ENCODE measurements around the gene PC. TPM values are rescaled to one million over a fixed set of nuclear protein-coding genes. Genes with fewer than 3 reads are reported as not detected.

The PC gene
- polyA plus RNA-seq, 1 of the 3 experiments (the other 2 are of a cell fraction) = 9.7 TPM

DNA sequence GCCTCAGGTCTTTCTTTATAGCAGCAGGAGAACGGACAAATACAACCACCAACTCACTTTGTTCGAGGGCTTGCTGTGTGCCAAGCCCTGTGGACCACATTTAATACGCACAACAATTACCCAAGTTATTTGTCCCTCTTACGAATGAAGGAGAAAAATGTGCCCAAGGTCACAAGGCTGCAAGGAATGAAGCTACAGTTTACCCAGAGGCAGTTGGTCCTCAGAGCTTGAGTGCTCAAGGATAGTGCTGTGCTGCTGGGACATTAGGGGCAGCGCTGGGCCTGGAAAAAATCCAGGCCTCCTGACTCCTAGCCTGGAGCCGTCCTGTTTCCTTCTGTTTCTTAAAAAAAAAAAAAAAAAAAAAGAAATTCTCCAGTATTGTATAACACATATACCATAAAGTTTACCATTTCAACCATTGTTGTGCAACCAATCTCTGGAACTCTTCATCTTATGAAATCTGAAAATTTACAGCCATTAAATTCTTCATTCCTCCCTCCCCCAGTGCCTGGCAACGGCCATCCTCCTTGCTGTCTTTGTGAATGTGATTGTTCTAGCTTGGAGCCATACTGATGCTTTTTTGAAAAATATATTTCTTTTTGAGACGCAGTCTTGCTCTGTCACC is 15.9 kb upstream of the PC start:
- POLR2A ChIA-PET = no interaction called here
- CTCF ChIA-PET = interaction anchor here (0.7 to 4.5 kb wide), 7 partner anchors 12 to 279 kb away, joined by 3 to 54 read pairs (median 34); partner anchors contain the start of genes PC and RCE1
- H3K4me2 ChIP-seq = no peak overlapping the region; the same call in 1 of the 2 replicates
- no peak overlapping the region for H3K4me3 ChIP-seq (ENCODE audit: low read depth in 2 of 2, low read length in 1 of 2)
- peaks cover 27% of the 10 kb centered on the region for H3F3A ChIP-seq (replicated peaks; ENCODE audit: insufficient read depth)
- no peak for DNase-seq
- no peaks in the 10 kb centered on the region for H3K79me2 ChIP-seq (ENCODE audit: insufficient read depth)
- no peaks in the 10 kb centered on the region for H3K9me3 ChIP-seq
- TF ChIP-seq, protein P1, sequence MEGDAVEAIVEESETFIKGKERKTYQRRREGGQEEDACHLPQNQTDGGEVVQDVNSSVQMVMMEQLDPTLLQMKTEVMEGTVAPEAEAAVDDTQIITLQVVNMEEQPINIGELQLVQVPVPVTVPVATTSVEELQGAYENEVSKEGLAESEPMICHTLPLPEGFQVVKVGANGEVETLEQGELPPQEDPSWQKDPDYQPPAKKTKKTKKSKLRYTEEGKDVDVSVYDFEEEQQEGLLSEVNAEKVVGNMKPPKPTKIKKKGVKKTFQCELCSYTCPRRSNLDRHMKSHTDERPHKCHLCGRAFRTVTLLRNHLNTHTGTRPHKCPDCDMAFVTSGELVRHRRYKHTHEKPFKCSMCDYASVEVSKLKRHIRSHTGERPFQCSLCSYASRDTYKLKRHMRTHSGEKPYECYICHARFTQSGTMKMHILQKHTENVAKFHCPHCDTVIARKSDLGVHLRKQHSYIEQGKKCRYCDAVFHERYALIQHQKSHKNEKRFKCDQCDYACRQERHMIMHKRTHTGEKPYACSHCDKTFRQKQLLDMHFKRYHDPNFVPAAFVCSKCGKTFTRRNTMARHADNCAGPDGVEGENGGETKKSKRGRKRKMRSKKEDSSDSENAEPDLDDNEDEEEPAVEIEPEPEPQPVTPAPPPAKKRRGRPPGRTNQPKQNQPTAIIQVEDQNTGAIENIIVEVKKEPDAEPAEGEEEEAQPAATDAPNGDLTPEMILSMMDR (IDR thresholded peaks at IDR 0.05) = no peak
- TF ChIP-seq YY1 (IDR thresholded peaks at IDR 0.05; ENCODE audit: low read depth) (no peak), GATA2 (CRISPR knock-in tag; IDR thresholded peaks at IDR 0.05) (no peak), NFIC (IDR thresholded peaks at IDR 0.05; ENCODE audit: borderline replicate concordance) (no peak), RCOR1 (IDR thresholded peaks at IDR 0.05; ENCODE audit: low read length) (no peak), RFX5 (IDR thresholded peaks at IDR 0.05; ENCODE audit: low read length) (no peak), EZH2phosphoT487 (IDR thresholded peaks at IDR 0.05; ENCODE audit: borderline replicate concordance, low read depth) (no peak), TCF12 (IDR thresholded peaks at IDR 0.05) (no peak), NRF1 (IDR thresholded peaks at IDR 0.05; ENCODE audit: low read depth, low read length) (no peak), MEF2A (IDR thresholded peaks at IDR 0.05; ENCODE audit: borderline replicate concordance, low read depth) (no peak), FOSL2 (IDR thresholded peaks at IDR 0.05; ENCODE audit: borderline replicate concordance, low read depth) (no peak), FOXM1 (IDR thresholded peaks at IDR 0.05; ENCODE audit: low read depth) (no peak), EP300 (IDR thresholded peaks at IDR 0.05; ENCODE audit: borderline replicate concordance in 1 of 2, low read depth in 1 of 2, low read length in 1 of 2) (no peak)
- TF ChIP-seq, protein P2, sequence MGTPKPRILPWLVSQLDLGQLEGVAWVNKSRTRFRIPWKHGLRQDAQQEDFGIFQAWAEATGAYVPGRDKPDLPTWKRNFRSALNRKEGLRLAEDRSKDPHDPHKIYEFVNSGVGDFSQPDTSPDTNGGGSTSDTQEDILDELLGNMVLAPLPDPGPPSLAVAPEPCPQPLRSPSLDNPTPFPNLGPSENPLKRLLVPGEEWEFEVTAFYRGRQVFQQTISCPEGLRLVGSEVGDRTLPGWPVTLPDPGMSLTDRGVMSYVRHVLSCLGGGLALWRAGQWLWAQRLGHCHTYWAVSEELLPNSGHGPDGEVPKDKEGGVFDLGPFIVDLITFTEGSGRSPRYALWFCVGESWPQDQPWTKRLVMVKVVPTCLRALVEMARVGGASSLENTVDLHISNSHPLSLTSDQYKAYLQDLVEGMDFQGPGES (IDR thresholded peaks at IDR 0.05; ENCODE audit: low read depth, low read length) = no peak
- TF ChIP-seq, protein P3, sequence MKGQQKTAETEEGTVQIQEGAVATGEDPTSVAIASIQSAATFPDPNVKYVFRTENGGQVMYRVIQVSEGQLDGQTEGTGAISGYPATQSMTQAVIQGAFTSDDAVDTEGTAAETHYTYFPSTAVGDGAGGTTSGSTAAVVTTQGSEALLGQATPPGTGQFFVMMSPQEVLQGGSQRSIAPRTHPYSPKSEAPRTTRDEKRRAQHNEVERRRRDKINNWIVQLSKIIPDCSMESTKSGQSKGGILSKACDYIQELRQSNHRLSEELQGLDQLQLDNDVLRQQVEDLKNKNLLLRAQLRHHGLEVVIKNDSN (IDR thresholded peaks at IDR 0.05; ENCODE audit: borderline replicate concordance, low read depth) = no peak
- TF ChIP-seq, protein P4, sequence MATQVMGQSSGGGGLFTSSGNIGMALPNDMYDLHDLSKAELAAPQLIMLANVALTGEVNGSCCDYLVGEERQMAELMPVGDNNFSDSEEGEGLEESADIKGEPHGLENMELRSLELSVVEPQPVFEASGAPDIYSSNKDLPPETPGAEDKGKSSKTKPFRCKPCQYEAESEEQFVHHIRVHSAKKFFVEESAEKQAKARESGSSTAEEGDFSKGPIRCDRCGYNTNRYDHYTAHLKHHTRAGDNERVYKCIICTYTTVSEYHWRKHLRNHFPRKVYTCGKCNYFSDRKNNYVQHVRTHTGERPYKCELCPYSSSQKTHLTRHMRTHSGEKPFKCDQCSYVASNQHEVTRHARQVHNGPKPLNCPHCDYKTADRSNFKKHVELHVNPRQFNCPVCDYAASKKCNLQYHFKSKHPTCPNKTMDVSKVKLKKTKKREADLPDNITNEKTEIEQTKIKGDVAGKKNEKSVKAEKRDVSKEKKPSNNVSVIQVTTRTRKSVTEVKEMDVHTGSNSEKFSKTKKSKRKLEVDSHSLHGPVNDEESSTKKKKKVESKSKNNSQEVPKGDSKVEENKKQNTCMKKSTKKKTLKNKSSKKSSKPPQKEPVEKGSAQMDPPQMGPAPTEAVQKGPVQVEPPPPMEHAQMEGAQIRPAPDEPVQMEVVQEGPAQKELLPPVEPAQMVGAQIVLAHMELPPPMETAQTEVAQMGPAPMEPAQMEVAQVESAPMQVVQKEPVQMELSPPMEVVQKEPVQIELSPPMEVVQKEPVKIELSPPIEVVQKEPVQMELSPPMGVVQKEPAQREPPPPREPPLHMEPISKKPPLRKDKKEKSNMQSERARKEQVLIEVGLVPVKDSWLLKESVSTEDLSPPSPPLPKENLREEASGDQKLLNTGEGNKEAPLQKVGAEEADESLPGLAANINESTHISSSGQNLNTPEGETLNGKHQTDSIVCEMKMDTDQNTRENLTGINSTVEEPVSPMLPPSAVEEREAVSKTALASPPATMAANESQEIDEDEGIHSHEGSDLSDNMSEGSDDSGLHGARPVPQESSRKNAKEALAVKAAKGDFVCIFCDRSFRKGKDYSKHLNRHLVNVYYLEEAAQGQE (IDR thresholded peaks at IDR 0.05; ENCODE audit: low read depth, low read length) = no peak
- no peaks in the 10 kb centered on the region for H3K9me2 ChIP-seq
- H4K20me1 ChIP-seq (ENCODE audit: insufficient read depth) = no peaks in the 10 kb centered on the region
- H3K27ac ChIP-seq (ENCODE audit: low read depth in 2 of 2, low read length in 1 of 2) = no peak overlapping the region
- no peaks in the 10 kb centered on the region for H3K27me3 ChIP-seq (ENCODE audit: insufficient read depth)
- WGBS (ENCODE audit: low lambda C conversion rate) = 74% methylated on average over 8 of the region's 8 CpGs
- H2AFZ ChIP-seq (ENCODE audit: low read depth) = 0 out of 2 replicates have a peak overlapping the region, but pooled peaks have one; percentile 50
- peaks cover 0 to 22% of the 10 kb centered on the region in 2 experiments; a peak in 2 of 4 replicates for H3K4me1 ChIP-seq (ENCODE audit: control insufficient read depth in 1 of 2, insufficient read depth in 2 of 2, low read depth in 1 of 2, low read length in 1 of 2)
- no peak overlapping the region for H3K9ac ChIP-seq
- H3K36me3 ChIP-seq (replicated peaks in 1 of 2; ENCODE audit: control insufficient read depth in 1 of 2, insufficient read depth in 2 of 2, low read length in 1 of 2) = no peaks in the 10 kb centered on the region

Data from SK-N-SH (cell line).